Adrenal gland (tissue), 5 donors: Measurements from ENCODE around the gene EEF1AKMT2.

Source experiments
- CTCF ChIP-seq, 6 experiments: fragments of 450-650 bp in 4 of 6; fragments of 200-600 bp in 2 of 6; sonication (generic) in 1 of 6; IDR thresholded peaks; 1 replicate in 5 of 6; 2 replicates in 1 of 6; pipeline versions ENCODE4 v1.5.1 to v1.8.0; 2016 to 2021; ENCODE audit warnings: antibody characterized with exemption in 6 of 6, mild to moderate bottlenecking in 2 of 6, moderate library complexity in 1 of 6
- POLR2A ChIP-seq, 2 donors: fragments of 450-650 bp; IDR thresholded peaks; one replicate each; pipeline ENCODE4 v1.6.1; 2017; ENCODE audit warnings: antibody characterized with exemption in 2 of 2, mild to moderate bottlenecking in 2 of 2, moderate library complexity in 1 of 2
- donor health status: DM: no; HTN: no; CAD: no.

GRCh38 chr10:124739986-124740368 lies 51.7 kb downstream of the EEF1AKMT2 start:
- TF ChIP-seq CTCF (IDR thresholded peaks at IDR 0.05): no peak
- no peak for TF ChIP-seq POLR2A (IDR thresholded peaks at IDR 0.05)
